Stimulated activated CD8-positive, alpha-beta memory T cell treated with anti-CD3 and anti-CD28 coated beads, Interleukin-7, amount 100 ng/mL, for 48 hours (primary cell): ENCODE measurements around the gene KCND2.

Experiments used
- DNase-seq, 2 donors: peaks; one replicate each; pipeline ENCODE4 v3.0.0-alpha.2; 2020; ENCODE audit warnings: low read depth in 1 of 2; ENCODE audit errors: extremely low read depth in 1 of 2

KCND2 gene

GRCh38 chr7:120307991-120308545, 35.1 kb downstream of the KCND2 start:
- no peak for DNase-seq

DNA sequence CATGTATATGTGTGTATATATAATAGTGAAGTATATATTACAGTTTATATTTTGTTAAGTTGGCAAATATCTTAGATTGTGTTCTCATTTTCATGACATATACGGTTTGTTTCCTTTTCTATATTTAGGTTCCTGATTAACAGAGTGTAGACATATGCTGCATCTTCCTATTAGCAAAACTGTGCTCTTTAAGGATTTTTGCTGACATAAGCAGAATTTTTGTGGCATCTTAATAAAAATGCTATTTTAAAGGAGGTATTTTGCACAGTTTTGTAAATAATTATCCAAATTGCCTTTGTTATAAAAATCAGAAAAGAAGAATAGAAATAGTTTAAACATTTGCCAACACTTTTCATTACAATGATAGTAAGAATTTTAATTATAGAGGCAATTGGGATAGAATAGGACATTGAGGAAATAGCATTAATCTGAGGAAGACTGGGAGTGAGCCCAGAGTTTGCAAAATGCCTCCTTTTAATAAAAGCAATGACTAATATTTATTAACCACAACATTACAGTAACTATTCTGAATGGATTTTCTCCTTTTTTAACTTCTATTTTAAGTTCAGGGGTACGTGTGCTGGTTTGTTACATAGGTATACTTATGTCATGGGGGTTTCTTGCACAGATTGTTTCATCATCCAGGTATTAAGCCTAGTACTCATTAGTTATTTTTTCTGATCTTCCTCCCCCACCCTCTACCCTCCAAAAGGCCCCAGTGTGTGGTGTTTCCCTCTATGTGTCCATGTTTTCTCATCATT, 38.2 kb downstream of the KCND2 start:
- DNase-seq: no peak

- no peak for DNase-seq
Observed at GRCh38 chr7:120320218-120320961, 47.4 kb downstream of the KCND2 start.

DNA sequence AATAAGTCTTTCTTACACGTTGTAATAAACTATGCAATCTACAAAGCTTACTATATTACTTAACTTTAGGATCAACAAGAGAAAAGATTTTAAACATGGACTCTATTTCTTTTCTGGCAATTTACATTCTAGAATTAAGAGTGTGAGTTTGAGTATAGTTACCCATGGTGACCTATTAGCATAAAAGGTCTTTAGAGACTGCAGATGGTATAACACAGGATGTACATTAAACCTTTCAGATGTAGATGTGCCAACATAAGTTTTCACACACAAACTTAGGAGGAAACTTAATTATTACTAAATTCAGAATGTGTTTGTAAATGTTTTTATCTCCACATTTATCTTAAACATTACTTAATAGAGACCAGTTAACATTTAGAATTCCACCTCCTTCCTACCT, 54.1 kb downstream of the KCND2 start:
- DNase-seq: no peak

GRCh38 chr7:120332433-120332832, 59.5 kb downstream of the KCND2 start:
- no peak for DNase-seq

DNA sequence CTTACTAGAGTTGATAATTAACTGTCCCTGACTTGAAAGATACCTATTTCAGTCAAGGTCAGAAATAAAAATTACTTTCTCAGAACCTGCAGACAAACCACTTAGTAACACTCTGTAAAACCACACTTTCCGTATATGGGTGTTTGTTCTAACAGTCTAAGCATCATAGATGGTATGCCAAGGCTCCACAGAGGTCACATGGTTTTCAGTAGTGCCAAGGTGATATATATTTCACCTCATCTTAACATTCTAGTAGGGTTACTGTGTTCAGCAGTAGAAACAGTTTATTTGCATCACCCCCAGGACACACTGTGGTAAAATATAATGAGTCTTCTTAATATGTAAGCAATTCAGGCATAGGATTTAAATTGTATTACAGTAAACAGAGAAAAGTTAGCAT, 61.5 kb downstream of the KCND2 start:
- DNase-seq: no peak

DNA sequence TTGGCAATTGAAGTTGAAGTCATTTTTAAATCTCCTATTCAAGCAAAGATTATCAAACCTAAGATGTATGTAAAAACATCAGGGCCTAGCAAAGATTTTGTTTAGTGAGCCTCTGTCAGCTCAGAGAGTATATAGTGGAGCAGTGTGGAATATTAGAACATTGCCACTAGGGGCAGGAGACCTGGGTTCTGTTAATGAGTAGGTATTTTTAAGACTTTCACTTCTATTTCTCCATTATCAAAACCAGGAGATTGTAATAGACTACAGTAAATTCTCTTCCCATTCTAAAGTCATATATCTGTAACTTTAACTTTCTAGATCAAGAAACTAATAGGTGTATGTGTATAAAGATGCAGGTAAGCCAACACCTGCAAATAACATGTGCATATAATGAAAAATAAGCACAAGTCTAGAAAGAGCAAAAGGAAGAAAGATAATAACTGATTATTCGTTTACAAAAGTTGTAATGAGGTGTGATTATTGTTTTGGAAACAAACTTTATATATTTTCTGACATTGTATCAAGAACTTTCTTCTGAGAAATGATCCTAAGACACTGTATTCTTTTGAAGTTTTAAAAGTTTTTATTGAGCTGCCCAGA, 64.4 kb downstream of the KCND2 start:
- no peak for DNase-seq

GRCh38 chr7:120344276-120344675, 71.3 kb downstream of the KCND2 start:
- DNase-seq: no peak

DNA sequence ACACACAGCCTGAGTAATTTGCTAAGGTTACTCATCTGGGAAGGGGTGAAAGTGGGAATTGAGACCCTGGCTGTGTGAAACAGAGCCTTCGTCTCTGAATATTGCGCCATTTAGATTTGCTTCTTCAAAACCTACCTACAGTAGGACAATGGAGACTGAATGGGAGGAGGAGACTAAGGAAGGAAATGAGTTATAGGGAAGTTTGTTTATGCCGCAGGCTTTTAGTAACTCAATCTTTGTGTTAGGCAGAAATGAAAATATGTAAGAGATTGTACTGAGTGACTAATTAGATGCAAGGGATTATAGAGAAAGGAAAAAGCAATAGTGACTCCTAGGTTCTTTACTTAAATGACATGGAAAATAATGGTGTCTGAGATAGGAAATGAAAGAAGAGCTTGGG, 80.2 kb downstream of the KCND2 start:
- DNase-seq: no peak

DNA sequence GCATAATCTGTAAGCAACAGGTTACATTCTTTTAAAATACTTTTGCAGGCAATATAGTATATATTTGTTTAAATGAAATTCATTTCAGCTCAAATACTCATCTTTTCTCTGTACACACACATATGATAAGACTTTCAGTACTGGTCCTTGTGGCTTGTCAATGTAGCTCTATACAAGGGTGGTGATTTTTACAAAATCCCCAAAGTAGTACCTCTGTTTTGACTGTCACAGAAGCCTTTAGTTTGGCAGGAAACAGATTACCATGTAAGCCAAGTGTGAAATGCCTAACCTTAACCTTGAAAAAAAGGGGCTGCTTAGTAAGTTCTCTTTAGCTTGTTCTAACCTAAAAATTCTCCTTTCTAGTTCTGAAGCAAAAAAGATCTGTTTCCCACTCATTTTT, 87.9 kb downstream of the KCND2 start:
- no peak for DNase-seq

GRCh38 chr7:120363414-120363813, 90.4 kb downstream of the KCND2 start:
- DNase-seq: no peak

DNA sequence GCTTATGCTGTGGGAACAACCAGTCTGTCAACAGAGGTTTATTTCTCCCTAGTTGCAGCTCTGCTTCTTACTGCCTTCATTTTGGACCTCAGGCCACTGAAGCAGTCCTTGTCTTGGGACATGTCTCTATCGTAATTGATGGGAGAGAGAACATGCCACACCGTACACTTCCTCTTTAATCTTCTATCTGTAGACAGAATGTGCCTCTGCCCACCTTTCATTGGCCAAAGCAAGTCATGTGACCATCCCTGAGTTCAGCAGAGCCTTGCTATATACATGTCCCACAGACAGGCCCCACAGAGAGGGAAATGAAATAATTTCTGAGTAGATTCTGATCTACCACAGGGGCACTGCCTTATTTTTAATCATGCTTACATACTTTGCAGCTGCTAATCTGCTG, 98.0 kb downstream of the KCND2 start:
- DNase-seq: no peak

- DNase-seq: no peak
Observed at GRCh38 chr7:120373174-120373573, 100.2 kb downstream of the KCND2 start.

DNA sequence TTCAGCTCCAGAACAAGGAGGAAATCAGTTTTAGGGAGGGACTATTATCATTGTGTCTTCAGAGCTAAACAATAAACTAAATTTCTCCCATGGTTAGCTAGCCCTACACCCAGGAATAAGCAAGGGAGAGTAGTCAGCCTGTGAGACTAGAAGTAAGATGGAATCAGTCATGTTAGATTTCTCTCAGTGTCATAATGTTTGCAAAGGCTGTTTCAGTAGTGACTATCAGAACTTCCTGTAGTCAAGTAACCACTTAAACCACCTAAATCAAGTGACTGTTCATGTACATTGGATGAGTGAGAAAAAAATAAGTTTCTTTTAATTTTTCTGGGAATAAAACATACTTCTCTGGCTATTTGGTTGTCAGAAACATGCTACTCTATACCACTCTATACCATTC, 121.6 kb downstream of the KCND2 start:
- DNase-seq: no peak

DNA sequence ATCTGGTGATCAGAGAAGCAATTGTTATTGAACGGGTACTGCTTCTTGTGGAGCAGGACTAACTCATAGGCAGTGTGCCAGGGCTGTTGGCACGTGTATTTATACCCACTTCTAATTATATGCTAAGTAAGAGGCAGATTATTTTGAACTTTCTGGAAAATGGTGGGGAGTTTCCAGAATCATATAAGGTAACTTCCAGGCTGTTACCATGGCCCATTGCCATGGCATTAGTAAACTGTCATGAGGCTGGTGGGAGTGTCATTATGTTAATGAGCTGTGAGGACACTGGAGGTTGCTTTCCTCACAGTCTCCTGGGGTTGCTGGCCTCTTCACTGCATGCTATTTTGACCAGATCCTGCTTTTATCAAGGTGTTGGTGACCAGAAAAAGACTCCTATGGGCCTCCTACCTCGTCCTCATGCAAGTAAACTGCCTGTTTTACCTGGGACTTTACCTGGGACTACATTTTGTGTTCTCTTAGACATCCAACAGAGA, 122.6 kb downstream of the KCND2 start:
- DNase-seq: no peak

DNA sequence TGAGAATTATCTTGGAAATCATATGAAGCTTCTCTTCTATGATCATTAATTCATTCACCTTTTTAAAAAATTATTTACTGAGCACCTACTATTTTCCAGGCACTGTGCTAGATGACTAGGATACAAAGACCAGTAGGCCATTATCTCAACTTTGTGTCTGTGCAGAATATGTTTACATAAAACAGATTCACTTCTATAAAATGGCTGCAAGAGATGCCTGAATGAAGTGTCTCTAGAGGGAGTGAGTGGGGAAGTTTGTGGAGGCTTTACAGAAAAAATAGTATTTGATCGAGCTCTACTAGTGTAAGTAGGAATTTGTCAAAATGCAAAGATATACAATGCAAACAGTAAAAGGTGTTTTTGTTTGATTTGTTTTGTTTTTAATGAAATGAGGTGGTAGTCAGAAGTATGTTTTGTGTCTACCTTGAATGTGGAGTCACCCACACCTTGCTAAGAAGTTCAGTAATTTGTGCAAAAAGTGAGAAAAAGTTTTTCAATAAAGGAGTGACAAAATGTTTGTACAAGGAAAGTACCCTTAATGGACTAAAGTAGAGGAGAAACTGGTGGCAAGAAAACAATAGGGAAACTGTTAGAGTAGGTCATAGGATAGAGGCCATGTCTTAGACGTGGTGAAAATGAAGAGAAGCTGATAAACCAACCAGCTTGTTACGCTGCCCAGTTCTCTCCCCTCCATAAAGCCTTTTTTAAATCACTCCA, 125.5 kb downstream of the KCND2 start:
- no peak for DNase-seq

DNA sequence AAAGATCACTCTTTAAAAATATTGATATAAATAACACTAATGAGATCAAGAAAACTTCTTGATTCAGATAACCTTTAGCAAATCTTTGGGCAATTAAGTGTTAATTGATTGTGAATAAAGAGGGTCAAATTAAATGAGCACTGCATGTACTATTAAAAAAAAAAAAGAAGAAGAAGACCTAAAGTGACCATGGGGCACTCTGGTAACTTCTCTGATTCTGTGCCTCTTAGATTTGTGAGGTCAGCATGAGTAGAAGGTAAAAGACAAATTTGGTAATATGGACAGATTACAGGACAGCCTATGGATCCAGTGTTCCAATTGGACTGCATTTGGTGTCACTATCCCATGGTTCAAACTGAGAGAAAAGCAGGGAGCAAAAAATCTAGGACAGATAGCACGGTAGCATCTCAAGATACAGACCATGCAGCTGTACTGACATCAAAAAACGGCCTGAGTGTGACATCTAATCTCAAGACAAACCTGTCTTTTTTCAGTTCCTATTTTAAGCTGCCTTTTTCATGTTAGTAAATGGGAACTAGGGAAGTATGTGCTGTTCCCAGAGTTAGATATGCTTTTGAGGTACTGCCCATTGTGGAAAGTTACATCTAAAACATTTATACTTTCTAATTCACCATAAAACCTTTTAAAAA, 128.0 kb downstream of the KCND2 start:
- no peak for DNase-seq

DNA sequence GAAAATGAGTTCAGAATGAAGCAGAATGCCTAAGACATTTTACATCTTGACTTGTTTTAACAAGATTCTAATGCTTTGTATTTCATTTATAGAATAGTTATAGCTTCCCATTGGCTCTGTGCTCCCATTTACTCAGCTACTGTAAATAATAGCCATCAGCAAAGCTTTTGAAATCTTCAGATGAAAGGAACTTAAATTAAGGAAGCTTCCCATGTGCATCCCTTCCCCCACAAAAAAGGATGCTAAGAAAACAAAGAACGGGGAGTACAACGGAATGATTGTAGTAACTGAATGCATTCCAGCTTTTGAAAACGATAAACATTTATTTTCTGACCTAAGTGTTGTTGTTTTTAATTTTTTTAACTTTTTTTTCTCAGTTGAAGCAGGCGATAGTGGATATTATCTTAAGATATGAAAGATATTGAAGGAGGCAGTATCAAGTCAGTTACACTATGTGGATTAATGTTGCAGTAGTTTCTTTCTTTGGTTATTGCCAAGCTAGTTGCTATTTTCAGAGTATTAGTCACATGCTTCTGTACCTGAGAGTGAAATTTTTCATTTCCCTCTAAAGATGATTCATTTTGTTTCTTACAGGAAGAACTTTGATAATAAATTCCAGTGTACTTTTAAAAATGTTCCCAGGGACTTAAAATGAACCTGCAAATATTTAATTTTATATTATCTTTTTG, 129.2 kb downstream of the KCND2 start:
- no peak for DNase-seq

DNA sequence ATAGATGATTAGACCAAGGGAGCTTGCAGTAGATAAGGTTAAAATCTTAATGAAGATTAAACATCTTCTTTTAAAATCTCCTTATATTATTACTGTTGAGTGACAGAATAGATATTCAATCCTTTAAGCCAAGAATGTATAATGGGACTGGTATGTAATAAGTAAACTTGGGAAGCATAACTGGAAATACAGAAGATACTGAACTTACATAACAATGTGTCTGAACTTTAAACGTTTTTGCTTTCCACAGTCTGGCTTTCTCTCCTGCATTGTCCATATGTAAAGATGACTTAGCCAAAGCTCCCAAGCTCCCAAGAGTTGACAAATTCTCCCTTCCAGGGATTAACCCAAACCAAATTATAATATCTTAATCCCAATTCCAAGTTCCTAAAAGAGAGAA, 129.8 kb downstream of the KCND2 start:
- no peak for DNase-seq

GRCh38 chr7:120404042-120404441, 131.1 kb downstream of the KCND2 start:
- no peak for DNase-seq
